HG03442 (cell line): ENCODE data around the gene SLITRK6.
"Not testable (repeated sequence)": the region's sequence is repeated elsewhere in the genome, so short reads cannot be mapped to it uniquely, and the experiment has no call there.

Experiments
- ATAC-seq: cut with Tn5 transposase; IDR thresholded peaks from one replicate; pipeline ENCODE4 v1.9.1; 2021; ENCODE audit warnings: mild to moderate bottlenecking, moderate library complexity; ENCODE audit not compliant: unreplicated experiment

Gene SLITRK6

DNA sequence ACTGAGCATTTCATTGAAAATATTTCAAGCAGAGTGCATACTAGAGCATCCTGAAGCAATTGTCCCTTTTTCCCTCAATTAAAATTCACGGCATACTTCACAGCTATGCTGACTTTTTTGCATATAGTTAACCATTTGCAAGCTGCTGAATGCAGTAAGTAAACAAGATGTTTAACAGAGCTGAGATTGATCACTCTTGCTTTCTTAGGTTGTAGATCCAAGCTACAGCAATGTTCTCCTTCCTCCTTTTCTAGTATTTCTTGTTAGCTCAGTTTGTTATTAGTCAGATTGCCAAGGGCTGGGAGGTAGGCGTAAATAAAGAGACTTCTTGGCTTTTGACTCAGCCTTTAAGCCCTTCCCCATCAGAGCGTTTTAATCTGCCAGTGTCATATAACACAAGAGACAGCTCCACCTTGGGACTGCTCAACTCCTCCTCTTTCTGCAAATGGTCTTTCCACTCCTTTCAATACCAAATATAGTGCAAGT is at the start of gene SLITRK6:
TSS of gene SLITRK6 (minus strand) at position 323 of the 486 bp plus-strand sequence. CDS start 2,911 bp downstream, outside the sequence.
- ATAC-seq, result no peak

- ATAC-seq, result no peak
These were observed 47.8 kb upstream of the SLITRK6 start for GRCh38 chr13:85847012-85847411.

GRCh38 chr13:85841427-85841826 is 42.2 kb upstream of the SLITRK6 start:
- no peak for ATAC-seq

- ATAC-seq, result no peak
These were observed 34.7 kb upstream of the SLITRK6 start for GRCh38 chr13:85833921-85834320.

DNA sequence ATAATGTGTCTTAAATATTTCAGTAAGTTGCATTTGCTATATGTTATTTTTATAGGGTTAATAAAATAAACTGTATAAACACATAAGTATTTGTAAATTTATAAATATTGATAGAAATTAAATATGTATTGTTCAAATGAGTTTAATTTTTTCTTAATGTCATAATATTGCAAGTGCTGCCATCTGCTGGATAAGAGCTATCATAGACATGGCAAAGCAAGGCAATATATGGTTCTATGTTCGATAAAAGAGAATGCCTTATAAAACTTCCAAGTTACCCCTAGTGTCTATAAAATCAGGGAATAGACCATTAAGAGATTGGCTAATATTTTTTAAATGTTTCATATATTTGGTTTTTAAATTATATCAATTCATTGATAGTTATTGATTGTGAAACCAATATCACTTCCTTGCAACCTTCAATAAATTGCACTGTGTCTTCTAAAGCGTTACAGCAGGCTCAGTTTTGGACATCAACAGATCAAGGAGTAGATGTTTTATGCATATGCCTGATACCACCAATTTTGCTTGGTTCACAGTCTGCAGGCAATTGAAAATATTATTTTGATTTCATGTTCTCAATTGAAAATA is 29.0 kb upstream of the SLITRK6 start:
- peak; percentile 67 for ATAC-seq

- no peak for ATAC-seq
These were observed 26.2 kb upstream of the SLITRK6 start for GRCh38 chr13:85825454-85825853.

- no peak for ATAC-seq
These were observed 24.6 kb upstream of the SLITRK6 start for GRCh38 chr13:85823832-85824231.

DNA sequence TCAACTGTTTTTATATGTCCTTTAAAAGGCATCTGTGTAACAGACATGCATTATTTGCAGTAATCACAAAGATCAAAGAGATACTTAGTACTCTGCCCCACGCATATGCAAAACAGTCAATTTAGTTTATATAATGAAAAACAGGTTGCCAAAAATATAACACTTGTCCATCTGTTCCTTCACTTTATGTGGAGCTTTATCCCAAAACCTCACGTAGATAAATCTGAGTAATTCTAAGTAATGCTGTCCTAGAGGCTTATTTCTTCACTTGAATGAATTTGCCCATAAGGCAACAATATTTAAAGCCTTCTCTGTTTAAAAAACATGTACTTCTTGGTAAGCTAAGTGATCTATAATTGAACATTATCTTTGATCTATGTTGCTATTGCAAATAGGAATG is 20.3 kb upstream of the SLITRK6 start:
- no peak for ATAC-seq

DNA sequence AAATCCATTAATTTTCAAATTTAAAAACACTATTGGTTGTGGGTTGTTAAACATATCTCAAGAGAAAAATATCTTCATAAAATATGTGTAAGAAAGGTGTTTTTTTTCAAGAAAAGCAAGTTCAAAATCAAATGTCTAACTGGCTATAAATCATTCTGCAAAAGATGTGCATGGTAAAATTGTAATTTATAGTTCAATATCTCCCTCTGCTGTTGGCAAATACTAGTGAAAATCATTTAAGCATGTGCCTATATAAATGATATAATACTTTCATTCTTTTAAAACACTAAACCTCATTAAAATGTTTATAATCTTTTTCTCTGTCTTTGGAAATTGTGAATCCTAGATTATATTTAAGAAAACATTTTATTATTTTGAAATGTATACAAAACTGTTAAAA is 17.2 kb upstream of the SLITRK6 start:
- no peak for ATAC-seq

DNA sequence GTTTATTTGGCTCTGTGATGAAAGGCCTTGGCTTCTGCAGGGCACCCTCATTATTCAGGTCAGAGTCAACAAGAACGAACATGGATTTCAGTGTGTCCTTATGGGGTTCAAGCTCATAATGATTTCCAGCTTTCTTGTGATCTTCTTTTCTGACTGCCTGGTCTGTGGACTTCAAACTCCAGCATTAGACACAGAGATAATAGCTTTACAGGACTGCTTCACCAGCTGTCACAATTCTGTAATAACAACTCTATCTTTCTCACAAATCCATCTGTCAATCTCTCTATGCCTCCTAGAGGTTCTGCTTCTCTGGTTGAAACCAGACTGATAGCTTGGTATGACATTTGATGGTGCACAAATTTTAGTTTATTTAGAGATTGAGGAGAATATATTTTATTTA is 13.1 kb upstream of the SLITRK6 start:
- ATAC-seq, result no peak

DNA sequence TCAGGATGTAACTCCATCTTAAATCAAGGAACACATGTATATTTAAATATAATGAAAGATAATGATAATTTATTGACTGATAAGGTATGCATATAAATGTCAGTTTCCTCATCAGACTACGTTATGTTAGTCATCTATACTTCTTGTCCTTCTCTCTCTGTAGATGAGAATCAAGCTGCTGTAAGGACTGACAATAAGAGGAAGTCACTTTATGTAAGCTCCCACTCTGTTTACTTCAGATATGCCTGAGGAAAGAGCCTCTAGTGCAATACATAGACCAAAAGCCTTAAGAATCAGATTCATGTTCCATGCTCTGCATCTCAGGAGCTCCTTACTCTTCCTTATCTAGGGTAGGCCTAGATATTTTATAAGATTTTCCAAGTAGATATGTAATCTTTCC is 9.6 kb upstream of the SLITRK6 start:
- ATAC-seq, result no peak

GRCh38 chr13:85806553-85807175 is 7.4 kb upstream of the SLITRK6 start:
- peak; percentile 86 for ATAC-seq

DNA sequence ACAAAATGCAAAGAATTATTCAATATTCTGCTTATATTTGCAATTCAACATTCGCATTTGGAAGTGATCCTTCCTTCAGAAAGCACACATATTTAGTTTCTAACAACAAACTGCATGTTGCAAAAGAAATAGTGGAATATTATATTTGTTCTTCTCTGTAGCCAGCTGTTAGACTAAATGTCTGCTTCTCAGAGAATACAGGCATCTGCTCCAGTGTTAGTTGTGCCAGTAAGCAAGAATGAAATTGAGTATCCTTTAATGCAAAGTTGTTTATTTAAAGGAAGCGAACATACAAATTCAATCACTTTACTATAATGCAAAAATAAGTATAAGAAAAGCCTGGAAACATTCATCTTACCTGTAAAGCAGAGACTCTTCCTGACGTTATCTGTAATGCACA is 663 bp downstream of the SLITRK6 start:
- no peak for ATAC-seq

DNA sequence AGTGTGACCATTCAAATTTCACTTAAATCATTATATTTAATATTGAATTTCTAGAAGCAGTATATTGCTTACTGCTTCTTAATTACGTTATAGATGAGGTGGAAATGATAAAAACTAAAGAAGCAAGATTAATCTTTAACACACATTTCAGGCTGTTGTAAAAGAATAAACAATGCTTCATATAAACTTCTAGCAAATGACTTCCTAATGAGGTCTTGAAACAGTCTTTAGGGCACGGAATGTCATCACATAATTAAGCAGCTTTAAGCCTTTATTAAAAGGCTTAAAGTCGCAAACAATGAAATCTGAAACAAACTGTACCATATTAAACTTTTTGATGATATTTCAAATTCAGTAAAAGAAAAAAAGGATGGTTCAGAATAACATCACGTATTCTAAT is 1.9 kb downstream of the SLITRK6 start:
- ATAC-seq, result no peak

- no peak for ATAC-seq
These were observed 14.0 kb downstream of the SLITRK6 start for GRCh38 chr13:85785205-85785604.

- ATAC-seq, result no peak
These were observed 26.9 kb downstream of the SLITRK6 start for GRCh38 chr13:85772367-85772766.

- no peak for ATAC-seq
These were observed 27.4 kb downstream of the SLITRK6 start for GRCh38 chr13:85771856-85772255.

DNA sequence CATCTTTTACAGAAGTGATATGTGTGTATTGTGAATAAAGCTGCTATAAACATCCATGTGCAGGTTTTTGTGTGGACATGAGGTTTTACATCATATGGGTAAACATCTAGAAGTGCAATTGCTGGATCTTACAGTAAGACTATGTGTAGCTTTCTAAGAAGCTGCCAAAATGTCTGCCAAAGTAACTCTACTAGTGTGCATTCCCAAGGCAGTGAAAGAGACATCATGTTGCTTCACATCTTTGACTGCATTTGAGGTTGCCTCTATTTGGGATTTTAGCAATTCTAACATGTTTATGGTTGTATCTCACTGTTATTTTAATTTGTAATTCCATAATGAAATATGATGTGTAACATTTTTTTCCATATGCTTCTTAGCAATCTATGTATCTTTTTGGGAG is 30.3 kb downstream of the SLITRK6 start:
- ATAC-seq, result no peak

DNA sequence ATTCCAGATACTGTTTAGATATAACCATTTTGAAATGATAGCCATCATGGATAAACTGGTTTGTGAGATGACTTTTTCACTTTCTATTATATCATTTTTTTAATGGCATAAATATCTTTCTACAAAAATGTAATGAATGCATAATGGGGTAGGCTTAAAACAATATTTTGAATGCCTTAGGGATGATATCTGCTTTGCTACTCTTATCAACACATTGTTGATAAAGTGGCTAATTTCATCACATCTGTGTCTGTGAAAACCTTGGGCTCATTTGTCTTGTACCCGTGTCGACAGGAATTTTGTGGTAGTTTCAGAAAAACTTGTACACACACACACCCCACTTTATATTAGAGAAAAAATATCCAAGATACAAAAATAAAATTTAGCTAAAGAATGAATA is 44.1 kb downstream of the SLITRK6 start:
- ATAC-seq, result no peak

GRCh38 chr13:85743201-85743770 is 55.9 kb downstream of the SLITRK6 start:
- not testable (repeated sequence) for ATAC-seq
